ENCODE measurements around the gene GRIPAP1.

GRIPAP1 gene

GRCh38 chrX:49019599-49020249 lies 17.7 kb upstream of the GRIPAP1 start:
- no peak for TF ChIP-seq GATA3 (IDR thresholded peaks at IDR 0.05; ENCODE audit: low read depth, low read length)

- no peak for TF ChIP-seq GATA2 (IDR thresholded peaks at IDR 0.05; ENCODE audit: low read depth, low read length)
Observed at GRCh38 chrX:49019050-49019449, 17.0 kb upstream of the GRIPAP1 start.

GRCh38 chrX:49003696-49004095 lies 1.6 kb upstream of the GRIPAP1 start:
- no peak for TF ChIP-seq GATA3 (IDR thresholded peaks at IDR 0.05; ENCODE audit: low read depth, low read length)
- TF ChIP-seq GATA2 (IDR thresholded peaks at IDR 0.05; ENCODE audit: low read depth, low read length), result no peak

GRCh38 chrX:49001521-49002090 lies 458 bp downstream of the GRIPAP1 start:
- TF ChIP-seq GATA3 (IDR thresholded peaks at IDR 0.05; ENCODE audit: low read depth, low read length) (no peak), GATA2 (IDR thresholded peaks at IDR 0.05; ENCODE audit: low read depth, low read length) (no peak)

GRCh38 chrX:49000636-49001035 lies 1.4 kb downstream of the GRIPAP1 start:
- TF ChIP-seq GATA2 (IDR thresholded peaks at IDR 0.05; ENCODE audit: low read depth, low read length) (no peak), GATA3 (IDR thresholded peaks at IDR 0.05; ENCODE audit: low read depth, low read length) (no peak)

- TF ChIP-seq GATA2 (IDR thresholded peaks at IDR 0.05; ENCODE audit: low read depth, low read length) (no peak), GATA3 (IDR thresholded peaks at IDR 0.05; ENCODE audit: low read depth, low read length) (no peak)
Observed at GRCh38 chrX:48999030-48999429, 3.0 kb downstream of the GRIPAP1 start.

GRCh38 chrX:48998391-48998790 lies 3.7 kb downstream of the GRIPAP1 start:
- TF ChIP-seq GATA2 (IDR thresholded peaks at IDR 0.05; ENCODE audit: low read depth, low read length) (no peak), GATA3 (IDR thresholded peaks at IDR 0.05; ENCODE audit: low read depth, low read length) (no peak)

GRCh38 chrX:48997865-48998264 lies 4.2 kb downstream of the GRIPAP1 start:
- TF ChIP-seq GATA2 (IDR thresholded peaks at IDR 0.05; ENCODE audit: low read depth, low read length), result no peak
- no peak for TF ChIP-seq GATA3 (IDR thresholded peaks at IDR 0.05; ENCODE audit: low read depth, low read length)

GRCh38 chrX:48997455-48997854 lies 4.6 kb downstream of the GRIPAP1 start:
- no peak for TF ChIP-seq GATA3 (IDR thresholded peaks at IDR 0.05; ENCODE audit: low read depth, low read length)

GRCh38 chrX:48996969-48997368 lies 5.1 kb downstream of the GRIPAP1 start:
- TF ChIP-seq GATA3 (IDR thresholded peaks at IDR 0.05; ENCODE audit: low read depth, low read length), result no peak

GRCh38 chrX:48992341-48992740 lies 9.7 kb downstream of the GRIPAP1 start:
- TF ChIP-seq GATA2 (IDR thresholded peaks at IDR 0.05; ENCODE audit: low read depth, low read length), result no peak

GRCh38 chrX:48989483-48989882 lies 12.6 kb downstream of the GRIPAP1 start:
- no peak for TF ChIP-seq GATA3 (IDR thresholded peaks at IDR 0.05; ENCODE audit: low read depth, low read length)
- TF ChIP-seq GATA2 (IDR thresholded peaks at IDR 0.05; ENCODE audit: low read depth, low read length), result no peak

GRCh38 chrX:48983896-48984295 lies 18.2 kb downstream of the GRIPAP1 start:
- TF ChIP-seq GATA3 (IDR thresholded peaks at IDR 0.05; ENCODE audit: low read depth, low read length) (no peak), GATA2 (IDR thresholded peaks at IDR 0.05; ENCODE audit: low read depth, low read length) (no peak)

- no peak for TF ChIP-seq GATA3 (IDR thresholded peaks at IDR 0.05; ENCODE audit: low read depth, low read length)
- no peak for TF ChIP-seq GATA2 (IDR thresholded peaks at IDR 0.05; ENCODE audit: low read depth, low read length)
Observed at GRCh38 chrX:48983081-48983480, 19.0 kb downstream of the GRIPAP1 start.

- no peak for TF ChIP-seq GATA3 (IDR thresholded peaks at IDR 0.05; ENCODE audit: low read depth, low read length)
- TF ChIP-seq GATA2 (IDR thresholded peaks at IDR 0.05; ENCODE audit: low read depth, low read length), result no peak
Observed at GRCh38 chrX:48981178-48981577, 20.9 kb downstream of the GRIPAP1 start.

- TF ChIP-seq GATA3 (IDR thresholded peaks at IDR 0.05; ENCODE audit: low read depth, low read length) (no peak), GATA2 (IDR thresholded peaks at IDR 0.05; ENCODE audit: low read depth, low read length) (no peak)
Observed at GRCh38 chrX:48978226-48978625, 23.8 kb downstream of the GRIPAP1 start.

All from SH-SY5Y (cell line).